Adipocyte (in vitro differentiated cells): ENCODE results near the gene CCL4.

ENCODE experiments used
- DNase-seq: peaks from one replicate; pipeline ENCODE4 v3.0.0-alpha.2; 2015; ENCODE audit warnings: low read depth
- H3K27me3 ChIP-seq: replicated peaks from 2 replicates; pipeline ENCODE4 v1.7.0; 2013; ENCODE audit warnings: mild to moderate bottlenecking, low read length, moderate library complexity; ENCODE audit not compliant: control insufficient read depth, insufficient read depth
- H3K36me3 ChIP-seq: 2 replicates; pipeline ENCODE4 v1.7.0; 2013; ENCODE audit warnings: low read length, mild to moderate bottlenecking, moderate library complexity; ENCODE audit not compliant: control insufficient read depth, insufficient read depth, severe bottlenecking
- H3K4me1 ChIP-seq: 2 replicates; pipeline ENCODE4 v1.7.0; 2013; ENCODE audit warnings: mild to moderate bottlenecking, low read length, moderate library complexity; ENCODE audit not compliant: control insufficient read depth, insufficient read depth
- H3K4me3 ChIP-seq: 2 replicates; pipeline ENCODE4 v1.7.0; 2013; ENCODE audit warnings: mild to moderate bottlenecking, low read length, moderate library complexity
- H3K9ac ChIP-seq: 2 replicates; pipeline ENCODE4 v1.7.0; 2013; ENCODE audit warnings: mild to moderate bottlenecking, low read length, moderate library complexity
- H3K9me3 ChIP-seq: 2 replicates; pipeline ENCODE4 v1.7.0; 2013; ENCODE audit warnings: mild to moderate bottlenecking, low read length, moderate library complexity; ENCODE audit not compliant: control insufficient read depth

The CCL4 gene

DNA sequence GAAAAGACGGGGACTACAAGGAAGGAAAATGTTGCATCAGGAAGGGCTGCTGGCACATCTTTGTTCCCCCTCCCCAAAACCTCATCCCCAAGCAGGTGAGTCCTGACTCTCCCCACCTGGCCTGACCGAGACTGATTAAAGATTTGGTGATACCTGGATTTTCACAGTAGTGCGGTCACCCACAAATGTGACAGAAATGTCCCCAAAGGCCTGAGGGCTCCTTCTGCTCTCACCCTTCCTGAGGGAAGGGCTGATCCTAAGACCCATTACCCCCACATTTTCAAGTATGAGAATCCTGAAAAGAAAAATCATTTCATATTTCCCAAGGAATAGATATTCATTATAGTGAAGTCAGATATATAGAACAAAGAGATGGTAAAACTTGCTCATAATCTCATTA, 44.0 kb downstream of the CCL4 start:
- Histone ChIP-seq H3K4me3 (no peak overlapping the region), H3K36me3 (no peaks in the 10 kb centered on the region), H3K9ac (no peak overlapping the region), H3K4me1 (peaks cover 14% of the 10 kb centered on the region), H3K27me3 (peaks cover 10% of the 10 kb centered on the region), H3K9me3 (no peaks in the 10 kb centered on the region)
- DNase-seq: no peak

- peak; percentile 76 for DNase-seq
- H3K9ac ChIP-seq: no peak overlapping the region
- H3K4me1 ChIP-seq: peaks cover 14% of the 10 kb centered on the region
- H3K36me3 ChIP-seq: no peaks in the 10 kb centered on the region
- H3K27me3 ChIP-seq: peaks cover 14% of the 10 kb centered on the region
- peak overlapping the region; percentile 59 for H3K4me3 ChIP-seq
- H3K9me3 ChIP-seq: no peaks in the 10 kb centered on the region
Measured at GRCh38 chr17:36148559-36149295, 45.1 kb downstream of the CCL4 start.

- no peak overlapping the region for H3K9ac ChIP-seq
- H3K4me1 ChIP-seq: peaks cover 14% of the 10 kb centered on the region
- no peaks in the 10 kb centered on the region for H3K9me3 ChIP-seq
- peak overlapping the region; percentile 59 for H3K4me3 ChIP-seq
- H3K36me3 ChIP-seq: no peaks in the 10 kb centered on the region
- peaks cover 21% of the 10 kb centered on the region for H3K27me3 ChIP-seq
- DNase-seq: peak; percentile 54
Measured at GRCh38 chr17:36149296-36149820, 45.7 kb downstream of the CCL4 start.

DNA sequence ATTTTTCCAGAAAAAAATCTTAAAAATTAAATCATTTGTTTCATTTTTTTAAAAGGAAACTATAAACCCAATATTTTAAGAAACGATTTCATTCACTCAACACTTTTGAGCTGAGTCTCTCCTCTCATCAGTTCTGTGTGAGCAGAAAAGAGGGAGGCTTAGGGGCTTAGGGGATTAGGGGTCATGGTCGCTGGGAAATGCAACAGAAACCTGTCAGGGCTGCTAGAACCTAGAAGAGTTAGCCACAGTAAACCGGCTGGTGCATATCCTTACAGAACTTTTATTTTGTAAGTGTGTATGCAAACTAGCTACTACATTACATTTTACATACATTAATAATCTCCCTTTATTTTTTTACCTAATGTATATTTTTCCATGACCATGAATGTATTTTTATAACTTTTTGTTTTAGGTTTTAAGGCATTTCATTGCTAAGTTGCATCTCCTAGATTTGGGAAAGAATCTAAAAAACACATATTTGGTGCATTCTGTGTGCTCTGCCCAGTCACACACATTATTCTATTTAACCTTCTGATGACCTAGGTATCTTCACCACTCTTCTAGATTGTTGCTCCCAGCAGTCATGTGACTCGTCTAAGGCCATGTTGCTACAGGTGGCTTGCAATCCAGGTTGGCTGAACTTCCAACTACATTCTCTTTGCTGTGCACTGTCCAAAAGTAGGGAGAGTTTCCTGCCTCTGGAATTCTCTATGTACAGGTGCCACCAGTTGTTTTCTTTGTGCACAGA, 48.4 kb downstream of the CCL4 start:
- Histone ChIP-seq H3K4me3 (no peak overlapping the region), H3K9me3 (no peaks in the 10 kb centered on the region), H3K9ac (no peak overlapping the region), H3K4me1 (peaks cover 14% of the 10 kb centered on the region), H3K36me3 (no peaks in the 10 kb centered on the region), H3K27me3 (peaks cover 25% of the 10 kb centered on the region)
- no peak for DNase-seq

DNA sequence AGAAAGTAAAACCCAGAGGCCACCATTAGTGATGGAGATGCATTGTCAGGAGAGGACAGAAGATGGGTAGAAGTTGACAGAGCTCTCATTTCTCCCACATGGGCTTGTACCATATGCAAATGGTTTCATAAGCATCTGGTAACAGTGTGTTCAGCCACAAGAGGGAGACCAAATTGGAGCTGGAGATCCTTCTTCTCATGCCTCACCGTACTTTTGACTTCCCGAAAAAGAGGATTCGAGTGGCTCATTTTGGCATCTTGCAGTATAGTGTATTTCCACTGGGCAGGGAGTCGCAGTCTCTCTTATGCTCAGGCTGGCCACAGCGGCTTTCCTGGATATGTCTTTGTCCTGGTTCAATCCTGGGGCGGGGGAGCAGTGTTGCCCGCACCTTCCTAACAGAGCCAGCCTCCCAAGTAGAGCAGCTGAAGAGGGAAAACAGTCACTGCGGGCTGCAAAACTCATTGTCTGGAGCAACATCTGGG, 49.1 kb downstream of the CCL4 start:
- H3K4me3 ChIP-seq: no peak overlapping the region
- H3K36me3 ChIP-seq: no peaks in the 10 kb centered on the region
- peak; percentile 17 for DNase-seq
- H3K4me1 ChIP-seq: peaks cover 14% of the 10 kb centered on the region
- no peaks in the 10 kb centered on the region for H3K9me3 ChIP-seq
- no peak overlapping the region for H3K9ac ChIP-seq
- H3K27me3 ChIP-seq: peaks cover 25% of the 10 kb centered on the region

DNA sequence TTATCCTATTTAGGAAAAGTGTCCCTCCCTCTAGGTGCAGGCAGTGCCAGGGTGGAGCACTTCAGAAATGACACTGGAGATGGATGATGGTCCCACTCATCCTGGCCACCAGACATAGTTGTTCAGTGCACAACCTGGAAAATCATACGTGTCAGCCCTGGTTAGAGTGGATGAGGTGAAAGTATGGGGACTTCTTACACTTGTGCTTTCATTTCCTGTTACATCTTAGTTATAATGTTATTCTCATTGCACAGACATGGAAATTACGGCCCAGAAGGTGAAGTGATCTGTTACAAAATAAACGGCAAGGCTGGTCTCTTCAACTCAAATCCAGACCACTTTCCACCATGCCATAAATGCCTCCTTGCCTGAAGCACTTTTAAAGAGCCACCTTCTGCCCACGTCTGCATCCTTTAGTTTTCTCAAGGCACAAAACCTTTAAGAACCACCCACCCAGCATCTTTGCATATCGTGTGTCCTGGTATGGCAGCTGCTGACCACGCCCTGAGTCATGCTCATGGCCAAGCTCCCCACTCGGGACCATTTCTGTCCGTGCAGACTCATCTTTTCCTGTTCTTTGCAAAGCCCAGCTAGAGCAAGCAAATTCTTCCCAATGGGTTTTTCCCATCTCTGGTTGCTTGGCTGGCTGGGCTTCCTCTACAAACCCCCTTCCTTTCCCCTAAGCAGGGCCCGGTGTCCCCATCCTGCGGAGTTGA, 50.4 kb downstream of the CCL4 start:
- H3K4me3 ChIP-seq: no peak overlapping the region
- no peaks in the 10 kb centered on the region for H3K9me3 ChIP-seq
- H3K9ac ChIP-seq: no peak overlapping the region
- no peaks in the 10 kb centered on the region for H3K36me3 ChIP-seq
- peaks cover 25% of the 10 kb centered on the region for H3K27me3 ChIP-seq
- peaks cover 10% of the 10 kb centered on the region for H3K4me1 ChIP-seq
- DNase-seq: no peak
